CD14-positive monocyte (primary cell): ENCODE data around the gene ZMAT3. TPM values are rescaled to one million over a fixed set of nuclear protein-coding genes. Genes with fewer than 3 reads are reported as not detected.

ENCODE experiments used
- DNase-seq, 3 donors: peaks; one replicate each; pipeline ENCODE4 v3.0.0-alpha.2; 2011 to 2022
- H2AFZ ChIP-seq: 2 replicates; pipeline ENCODE4 v1.6.0; 2012; ENCODE audit warnings: mild to moderate bottlenecking, low read depth, low read length, inconsistent platforms; ENCODE audit not compliant: insufficient read depth, poor library complexity, severe bottlenecking
- H3K27ac ChIP-seq, 2 donors: 1 replicate in 1 of 2; 2 replicates in 1 of 2; pipeline ENCODE4 v1.5.1; 2012 to 2013; ENCODE audit warnings: low read length in 2 of 2, control low read depth in 1 of 2, inconsistent platforms in 1 of 2, low read depth in 1 of 2, mild to moderate bottlenecking in 1 of 2
- H3K27me3 ChIP-seq, 2 donors: one replicate each; pipeline versions ENCODE4 v1.6.0 to v1.6.1; 2011 to 2013; ENCODE audit warnings: low read length in 2 of 2; ENCODE audit not compliant: control insufficient read depth in 2 of 2, insufficient read depth in 2 of 2
- H3K36me3 ChIP-seq, 2 donors: replicated peaks in 1 of 2; 1 replicate in 1 of 2; 2 replicates in 1 of 2; pipeline versions ENCODE4 v1.5.1 to v1.6.1; 2012 to 2013; ENCODE audit warnings: low read length in 2 of 2, control low read depth in 1 of 2, inconsistent platforms in 1 of 2, mild to moderate bottlenecking in 1 of 2; ENCODE audit not compliant: insufficient read depth in 2 of 2, control insufficient read depth in 1 of 2
- H3K4me1 ChIP-seq, 2 donors: 1 replicate in 1 of 2; 2 replicates in 1 of 2; pipeline versions ENCODE4 v1.5.1 to v1.6.1; 2012 to 2013; ENCODE audit warnings: low read length in 2 of 2, control low read depth in 1 of 2, inconsistent platforms in 1 of 2, mild to moderate bottlenecking in 1 of 2, moderate library complexity in 1 of 2; ENCODE audit not compliant: insufficient read depth in 2 of 2, control insufficient read depth in 1 of 2
- H3K4me2 ChIP-seq: replicated peaks from 2 replicates; pipeline ENCODE3; 2012; ENCODE audit warnings: low read length, moderate library complexity, mild to moderate bottlenecking; ENCODE audit not compliant: poor library complexity, severe bottlenecking; ENCODE audit errors: extremely low read depth
- H3K4me3 ChIP-seq, 3 experiments: fragments of 200-600 bp in 1 of 3; sonication (generic) in 1 of 3; replicated peaks in 1 of 3; 1 replicate in 2 of 3; 2 replicates in 1 of 3; pipeline ENCODE4 v1.5.1; 2011 to 2013; ENCODE audit warnings: low read length in 3 of 3, mild to moderate bottlenecking in 3 of 3, control low read depth in 2 of 3, low read depth in 2 of 3, inconsistent platforms in 1 of 3, moderate library complexity in 1 of 3
- H3K79me2 ChIP-seq: 2 replicates; pipeline ENCODE4 v1.6.0; 2012; ENCODE audit warnings: mild to moderate bottlenecking, control low read depth, inconsistent platforms, low read length, moderate library complexity; ENCODE audit not compliant: insufficient read depth
- H3K9ac ChIP-seq: 2 replicates; pipeline ENCODE4 v1.6.0; 2017; ENCODE audit warnings: low read length, mild to moderate bottlenecking; ENCODE audit not compliant: insufficient read depth, poor library complexity, severe bottlenecking
- H3K9me3 ChIP-seq, 2 donors: replicated peaks in 1 of 2; 1 replicate in 1 of 2; 2 replicates in 1 of 2; pipeline versions ENCODE4 v1.5.1 to v1.6.1; 2012 to 2013; ENCODE audit warnings: low read length in 2 of 2, control low read depth in 1 of 2; ENCODE audit not compliant: control insufficient read depth in 1 of 2, insufficient read depth in 1 of 2
- H4K20me1 ChIP-seq: 2 replicates; pipeline ENCODE4 v1.6.0; 2012; ENCODE audit warnings: mild to moderate bottlenecking, low read length, control low read depth, moderate library complexity; ENCODE audit not compliant: insufficient read depth
- H3K27ac Mint-ChIP-seq, 7 donors: one replicate each; pipeline ENCODE4 v1.8.0; 2020; ENCODE audit warnings: mild to moderate bottlenecking in 7 of 7, mixed read lengths in 7 of 7, moderate library complexity in 6 of 7, inconsistent platforms in 2 of 7
- H3K27me3 Mint-ChIP-seq, 3 donors: one replicate each; pipeline ENCODE4 v1.8.0; 2021 to 2022; ENCODE audit warnings: low read depth in 3 of 3, mild to moderate bottlenecking in 3 of 3, mixed read lengths in 3 of 3, moderate library complexity in 3 of 3, inconsistent platforms in 1 of 3
- H3K36me3 Mint-ChIP-seq, 2 donors: one replicate each; pipeline ENCODE4 v1.8.0; 2020; ENCODE audit warnings: mixed read lengths in 2 of 2, inconsistent platforms in 1 of 2, mild to moderate bottlenecking in 1 of 2
- H3K4me1 Mint-ChIP-seq: one replicate; pipeline ENCODE4 v1.8.0; 2020; ENCODE audit warnings: mild to moderate bottlenecking, mixed read lengths
- H3K4me3 Mint-ChIP-seq, 2 donors: one replicate each; pipeline ENCODE4 v1.8.0; 2020; ENCODE audit warnings: mild to moderate bottlenecking in 2 of 2, mixed read lengths in 2 of 2, moderate library complexity in 1 of 2
- H3K9me3 Mint-ChIP-seq, 7 donors: one replicate each; pipeline ENCODE4 v1.8.0; 2020 to 2022; ENCODE audit warnings: mixed read lengths in 7 of 7, mild to moderate bottlenecking in 6 of 7, moderate library complexity in 6 of 7, inconsistent platforms in 2 of 7
- CTCF ChIP-seq: fragments of 200-600 bp; IDR thresholded peaks from one replicate; pipeline ENCODE4 v1.8.0; 2022; ENCODE audit warnings: antibody characterized with exemption, mild to moderate bottlenecking
- WGBS: methylation state at CpG from one replicate; pipeline ENCODE4 v1.1.5; 2013; ENCODE audit warnings: missing lambda C conversion rate; ENCODE audit not compliant: insufficient coverage; 5-methylcytosine and 5-hydroxymethylcytosine counted together
- intact Hi-C, 2 donors: fragments of 100-400 bp; cut with micrococcal nuclease; formaldehyde crosslinking; loops; one replicate each; pipeline versions ENCODE4 v1.15.0 to v1.15.1; 2023
- polyA plus RNA-seq, 3 donors: library from polyadenylated mRNA; depleted of rRNA in 1 of 3; unstranded in 2 of 3; stranded (reverse) in 1 of 3; fragments of 300-500 nt in 2 of 3; fragments of >200 nt in 1 of 3; fragmentation: Illumina TruSeq in 2 of 3; gene quantifications; 1 replicate in 2 of 3; 2 replicates in 1 of 3; pipeline ENCODE4 v1.2.3, GENCODE V29; 2012 to 2021
- small RNA-seq: library from RNA; depleted of rRNA; stranded (forward); fragments of <200 nt; gene quantifications from one replicate; pipeline ENCODE3, GENCODE V24; 2012; ENCODE audit warnings: low read depth; ENCODE audit not compliant: insufficient read length

The ZMAT3 gene
- polyA plus RNA-seq, 3 donors: 3.9 to 9.9 (median 7.9) TPM

DNA sequence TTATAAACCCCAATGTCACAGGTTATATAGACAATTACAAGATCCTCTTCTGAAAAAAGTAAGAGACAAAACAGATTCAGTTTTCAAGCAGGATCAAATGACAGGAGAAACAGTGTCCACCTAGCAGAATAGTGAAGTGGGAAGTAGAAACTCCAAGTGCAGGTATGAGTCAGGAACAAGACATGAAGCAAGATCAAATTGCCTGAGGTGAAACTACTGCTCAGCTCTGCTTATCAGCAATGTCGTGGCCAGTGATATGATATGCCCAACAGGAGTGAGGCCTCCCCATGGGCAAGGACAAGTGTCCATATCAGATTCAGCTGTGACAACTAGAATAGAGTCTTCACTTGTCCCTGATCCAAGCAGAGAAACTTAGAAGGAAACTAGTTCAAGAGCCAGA is 100.0 kb downstream of the ZMAT3 start:
- Histone ChIP-seq H3K27me3 (no peaks in the 10 kb centered on the region), H3K9me3 (peaks cover 3 to 5% of the 10 kb centered on the region in 2 donors), H3K4me3 (no peak overlapping the region), H4K20me1 (no peaks in the 10 kb centered on the region), H2AFZ (no peak overlapping the region), H3K36me3 (no peaks in the 10 kb centered on the region), H3K79me2 (no peaks in the 10 kb centered on the region), H3K4me1 (no peaks in the 10 kb centered on the region), H3K4me2 (no peak overlapping the region), H3K9ac (no peak overlapping the region), H3K27ac (no peak overlapping the region)
- Mint-ChIP-seq H3K9me3 (peaks cover 0 to 15% (median 9%) of the 10 kb centered on the region in 7 donors), H3K27me3 (no peaks in the 10 kb centered on the region), H3K27ac (no peak overlapping the region), H3K4me3 (no peak overlapping the region), H3K36me3 (no peaks in the 10 kb centered on the region), H3K4me1 (peaks cover 10% of the 10 kb centered on the region)
- DNase-seq: no peak
- intact Hi-C loops: no loop called here
- no peak for TF ChIP-seq CTCF
- 86% methylated on average over 1 of the region's 1 CpG for WGBS

- Mint-ChIP-seq H3K27me3 (no peaks in the 10 kb centered on the region), H3K9me3 (peaks cover 0 to 7% (median 4%) of the 10 kb centered on the region in 7 donors), H3K27ac (no peak overlapping the region), H3K4me3 (no peak overlapping the region), H3K36me3 (no peaks in the 10 kb centered on the region), H3K4me1 (peaks cover 10% of the 10 kb centered on the region)
- no peaks in the 10 kb centered on the region for H4K20me1 ChIP-seq
- no peak overlapping the region for H3K4me3 ChIP-seq
- H3K4me1 ChIP-seq: no peaks in the 10 kb centered on the region
- 15% methylated on average over 3 of the region's 5 CpGs for WGBS
- H3K27ac ChIP-seq: no peak overlapping the region
- H2AFZ ChIP-seq: no peak overlapping the region
- intact Hi-C loops: no loop called here
- H3K9ac ChIP-seq: no peak overlapping the region
- no peaks in the 10 kb centered on the region for H3K36me3 ChIP-seq
- no peak overlapping the region for H3K4me2 ChIP-seq
- no peak for TF ChIP-seq CTCF
- no peaks in the 10 kb centered on the region for H3K79me2 ChIP-seq
- peaks cover 2 to 3% of the 10 kb centered on the region in 2 donors for H3K9me3 ChIP-seq
- DNase-seq: no peak
- no peaks in the 10 kb centered on the region for H3K27me3 ChIP-seq
These were observed 102.5 kb downstream of the ZMAT3 start for GRCh38 chr3:178969004-178969700.

Small RNA genes lying within 50 kb of the gene (small RNA-seq; reads per million reads assigned to genes)
- not detected for gene RF00019

Other genes with a start within 250 kb of the ZMAT3 start
- gene PIK3CA, start 76.5 kb upstream of the ZMAT3 start, polyA plus RNA-seq: 1 to 10 TPM; 7.4 to 9.5 (median 9.4) TPM
- 1 to 10 TPM in 1 of 3 donors, under 1 TPM in 1, not detected in 1; 0.14 to 2.2 TPM for gene KCNMB3, start 179.3 kb upstream of the ZMAT3 start, polyA plus RNA-seq